Heart left ventricle (tissue), 13 donors: ENCODE data around the gene ARHGAP11A.
"Not testable (repeated sequence)": the region's sequence is repeated elsewhere in the genome, so short reads cannot be mapped to it uniquely, and the experiment has no call there.

Experiments
- CTCF ChIP-seq, 12 donors: fragments of 200-600 bp; sonication (generic) in 4 of 12; IDR thresholded peaks; one replicate each; pipeline versions ENCODE4 v1.5.0 to v1.8.0; 2018 to 2022; ENCODE audit warnings: antibody characterized with exemption in 12 of 12, mild to moderate bottlenecking in 5 of 12
- POLR2A ChIP-seq, 2 donors: fragments of 450-650 bp; IDR thresholded peaks; one replicate each; pipeline ENCODE4 v1.6.1; 2017; ENCODE audit warnings: antibody characterized with exemption in 2 of 2, mild to moderate bottlenecking in 2 of 2, moderate library complexity in 2 of 2
- donor health status: ischemic (EF 13 %, LVEDD 7.1; RV severe dilation, severe dysfunction).
- donor health status: DM: no; HTN: yes; CAD: no.
- donor health status: DM: no; HTN: no; CAD: no.
- donor health status: ischemic (EF 25% LVEDD 6.9; RV normal size, moderate dysfunction).
- donor health status: ischemic (EF 25% LVEDD 5.7; RV mildly dilated, moderate dysfunction).
- donor health status: ischemic (EF 35%, LVEDD 5.7; RV mildly dilated, moderate dysfunction).
- donor health status: nonischemic (EF 11% LVEDD 7.7; RV severe dilation, severe dysfunction).
- donor health status: DM: yes; HTN: yes; CAD: no.
- donor health status: PGD.
- donor health status: ischemic (EF 29% LVEDD 5.4; RV normal size, mild dysfunction).
- donor health status: nonischemic (EF 23%, LVEDD 6.1; RV moderate dilation, normal function).

- not testable (repeated sequence) for TF ChIP-seq POLR2A, CTCF (IDR thresholded peaks at IDR 0.05)
These were observed at the start of gene ARHGAP11A for GRCh38 chr15:32615051-32615870.
